Measurements from ENCODE around the gene ABCG1.

Gene ABCG1

DNA sequence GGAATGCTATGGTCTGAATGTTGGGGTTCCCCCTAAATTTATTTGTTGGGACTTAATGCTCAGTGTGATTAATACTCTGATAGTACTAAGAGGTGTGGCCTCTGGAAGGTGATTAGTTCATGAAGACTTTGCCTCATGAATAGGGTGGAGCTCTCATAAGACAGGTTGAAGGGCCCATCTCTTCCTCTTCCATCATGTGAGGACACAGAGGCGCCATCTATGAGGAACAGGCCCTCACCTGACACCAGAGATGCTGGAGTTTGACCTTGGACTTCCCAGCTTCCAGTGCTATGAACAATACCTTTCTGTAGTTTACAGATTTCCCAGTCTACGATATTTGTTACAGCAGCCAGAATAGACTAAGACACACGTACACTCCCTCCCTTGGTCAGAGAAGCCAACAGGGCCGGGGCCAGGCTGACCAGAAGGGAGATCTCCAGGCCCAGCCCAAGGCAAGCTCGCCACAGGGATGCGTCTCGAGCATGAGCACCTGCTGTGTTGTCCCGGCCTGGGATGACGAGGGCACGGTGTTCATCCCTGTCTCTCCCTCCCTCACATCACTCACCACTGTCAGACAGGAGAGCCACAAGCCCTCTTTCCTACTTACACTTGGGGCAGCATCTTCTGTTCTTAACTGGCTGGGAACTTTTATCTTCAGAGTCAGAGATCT is 4.7 kb upstream of the ABCG1 start:
- no peak for DNase-seq (ENCODE audit: low read depth in 2 of 2)

DNA sequence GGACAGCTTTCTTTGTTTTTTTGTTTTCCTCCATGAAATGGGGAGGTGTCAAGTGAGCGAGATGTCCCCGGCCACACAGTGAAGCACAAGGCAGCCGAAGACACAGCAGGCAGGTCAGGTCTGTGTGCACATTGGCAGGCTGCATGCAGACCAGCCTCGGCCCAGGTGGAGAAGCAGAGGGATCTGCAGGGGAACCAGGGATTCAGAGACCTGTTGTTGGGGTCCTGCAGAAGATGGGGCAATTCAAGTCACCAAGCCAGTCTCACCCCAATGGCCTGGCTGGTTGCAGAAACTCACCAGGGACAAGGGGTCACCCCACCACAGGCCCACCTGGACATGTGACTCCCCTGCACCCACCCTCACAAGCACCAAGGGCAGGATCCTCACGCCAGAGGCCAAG is 4.0 kb upstream of the ABCG1 start:
- DNase-seq (ENCODE audit: low read depth in 2 of 2) = no peak

GRCh38 chr21:42215942-42216725 is 2.8 kb upstream of the ABCG1 start:
- DNase-seq (ENCODE audit: low read depth in 2 of 2) = no peak

GRCh38 chr21:42216726-42217572 is 2.0 kb upstream of the ABCG1 start:
- no peak for DNase-seq (ENCODE audit: low read depth in 2 of 2)

- DNase-seq (ENCODE audit: low read depth in 2 of 2) = no peak
Measured at GRCh38 chr21:42219606-42220137, 732 bp downstream of the ABCG1 start.

GRCh38 chr21:42220138-42220701 is 1.3 kb downstream of the ABCG1 start:
- peak in 1 of 2 donors; percentile 38 for DNase-seq (ENCODE audit: low read depth in 2 of 2)

DNA sequence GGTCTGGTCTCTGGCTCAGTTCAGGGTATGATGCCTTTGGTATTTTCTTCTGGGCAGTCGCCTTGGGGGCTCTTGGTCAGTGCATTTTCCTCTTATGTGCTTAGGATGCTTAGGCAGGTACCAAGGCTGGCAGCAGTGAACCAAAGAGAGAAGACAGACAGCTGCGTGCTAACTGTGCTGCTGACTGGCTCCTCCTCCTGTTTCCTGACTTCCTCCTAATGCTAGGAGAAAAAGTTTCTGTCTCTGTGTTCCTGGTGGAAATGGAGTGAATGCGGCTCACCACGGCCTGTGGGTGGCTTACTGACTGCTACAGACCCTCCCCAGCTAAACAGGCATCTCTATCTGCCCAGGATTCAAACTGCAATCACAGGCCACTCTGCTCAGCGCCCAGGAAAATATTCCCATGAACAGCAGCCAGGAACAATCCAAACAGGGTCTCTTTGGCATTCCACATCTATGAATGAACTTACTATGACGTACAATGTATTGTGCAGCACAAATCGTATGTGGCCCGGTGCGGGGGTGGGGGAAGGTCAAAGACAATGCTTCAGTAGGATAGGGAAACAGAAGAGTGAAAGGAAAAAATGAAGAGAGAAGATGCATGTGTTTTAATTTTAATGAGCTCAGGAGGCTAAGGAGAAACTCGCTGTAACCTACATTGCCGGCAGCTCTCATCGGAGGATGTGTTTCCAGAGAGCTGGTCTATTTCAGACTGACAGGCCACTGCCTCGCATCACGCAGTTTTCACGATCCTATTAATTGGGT is 2.8 kb downstream of the ABCG1 start:
- no peak for DNase-seq (ENCODE audit: low read depth in 2 of 2)

GRCh38 chr21:42222386-42222785 is 3.4 kb downstream of the ABCG1 start:
- DNase-seq (ENCODE audit: low read depth in 2 of 2) = no peak

DNA sequence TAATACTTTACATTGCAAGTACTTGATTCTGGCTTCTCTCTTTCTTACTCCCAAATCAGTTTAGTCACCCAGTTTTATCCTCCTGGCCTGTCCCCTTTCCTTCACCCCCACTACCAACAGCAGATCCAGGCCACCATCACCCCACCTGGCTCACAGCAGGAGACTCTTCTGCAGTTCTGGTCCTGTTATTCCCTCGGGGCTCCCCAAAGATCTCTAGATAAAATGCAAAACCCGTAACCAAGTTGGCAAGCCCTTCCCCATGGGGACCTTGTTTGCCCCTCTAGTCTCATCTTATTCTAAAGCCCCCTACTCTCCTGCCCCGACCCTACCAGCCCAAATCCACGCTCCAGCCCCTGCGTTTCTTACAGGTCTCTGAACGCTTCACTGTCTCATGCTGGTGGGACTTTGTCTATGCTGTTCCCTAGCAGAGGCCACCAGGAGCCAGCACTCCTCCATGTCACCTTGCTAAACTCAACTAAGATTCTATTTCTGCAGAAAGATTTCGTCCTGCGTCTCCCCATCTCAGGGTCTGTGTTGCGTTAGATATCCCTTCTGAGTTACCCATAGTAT is 4.0 kb downstream of the ABCG1 start:
- DNase-seq (ENCODE audit: low read depth in 2 of 2) = no peak

DNA sequence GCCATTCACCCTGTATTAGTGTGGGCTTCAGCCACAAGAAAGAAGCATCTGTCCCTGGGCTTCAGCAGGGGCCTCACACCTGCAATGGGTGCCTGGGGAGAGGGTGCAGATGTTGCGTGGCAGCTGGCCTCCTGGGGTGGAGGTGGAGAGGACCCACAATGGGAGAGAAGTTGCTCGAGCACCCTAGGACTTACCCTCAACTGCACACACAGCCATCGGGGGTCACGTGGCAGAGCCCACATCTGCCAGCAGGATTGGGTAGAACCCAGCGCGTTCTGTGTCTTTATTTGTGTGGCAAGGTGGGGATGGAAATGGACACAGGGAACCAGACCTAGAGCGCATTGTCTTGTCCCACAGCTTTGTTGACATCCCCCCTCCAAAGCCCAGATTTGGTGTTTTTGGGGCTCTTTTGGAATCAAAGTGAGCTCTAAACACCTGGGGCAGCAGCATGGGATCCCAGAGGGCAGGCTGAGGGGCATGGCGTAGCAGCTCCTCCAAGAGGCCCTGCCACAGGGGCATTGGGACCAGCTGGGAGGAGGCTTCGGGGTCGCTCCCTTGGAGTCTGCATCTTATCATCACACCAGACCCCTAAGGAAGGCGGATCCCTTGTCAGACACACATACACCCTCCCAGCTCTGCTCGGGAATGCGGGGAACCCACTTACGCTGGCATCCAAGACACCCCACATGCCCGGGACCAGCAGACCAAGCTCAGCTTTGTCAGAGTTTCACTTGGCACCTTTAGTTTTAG is 5.1 kb downstream of the ABCG1 start:
- no peak for DNase-seq (ENCODE audit: low read depth in 2 of 2)

DNA sequence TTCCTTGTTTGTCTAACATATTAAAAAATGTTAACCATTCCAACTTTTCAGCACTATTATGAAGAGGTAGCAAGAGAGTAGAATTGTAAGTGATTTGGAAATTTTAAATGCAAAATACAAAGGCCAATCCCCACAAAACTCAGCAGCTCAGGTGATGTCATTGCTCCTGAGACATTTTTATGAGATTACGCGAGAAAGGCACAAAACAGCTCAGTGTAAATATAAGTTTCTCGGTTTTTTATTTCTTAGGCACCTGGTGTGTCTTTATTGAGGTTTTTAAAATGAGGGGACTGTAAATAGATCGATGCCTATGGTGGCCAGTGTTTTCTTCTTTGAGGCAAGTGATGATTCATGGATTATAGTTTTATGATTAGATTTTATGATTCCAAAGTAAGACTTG is 6.1 kb downstream of the ABCG1 start:
- no peak for DNase-seq (ENCODE audit: low read depth in 2 of 2)

DNA sequence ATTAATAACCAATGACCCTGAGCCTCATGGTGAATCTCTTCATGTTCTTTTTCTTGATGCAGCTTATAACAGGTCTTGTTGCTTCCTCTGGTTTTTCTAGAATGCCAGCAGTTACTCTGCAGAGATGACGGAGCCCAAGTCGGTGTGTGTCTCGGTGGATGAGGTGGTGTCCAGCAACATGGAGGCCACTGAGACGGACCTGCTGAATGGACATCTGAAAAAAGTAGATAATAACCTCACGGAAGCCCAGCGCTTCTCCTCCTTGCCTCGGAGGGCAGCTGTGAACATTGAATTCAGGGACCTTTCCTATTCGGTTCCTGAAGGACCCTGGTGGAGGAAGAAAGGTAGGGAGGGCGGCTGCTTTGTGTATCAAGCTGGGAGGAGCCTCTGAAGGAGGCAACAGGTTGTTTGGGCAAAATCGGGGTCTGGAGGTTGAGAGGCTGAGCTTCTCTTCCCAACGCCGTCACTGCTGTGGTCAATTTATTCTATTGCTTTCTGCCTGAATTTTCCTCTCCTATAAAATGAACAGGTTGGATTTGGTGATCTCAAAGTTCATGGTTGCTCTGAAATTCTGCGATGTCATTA is 6.7 kb downstream of the ABCG1 start:
- DNase-seq (ENCODE audit: low read depth in 2 of 2) = no peak

DNA sequence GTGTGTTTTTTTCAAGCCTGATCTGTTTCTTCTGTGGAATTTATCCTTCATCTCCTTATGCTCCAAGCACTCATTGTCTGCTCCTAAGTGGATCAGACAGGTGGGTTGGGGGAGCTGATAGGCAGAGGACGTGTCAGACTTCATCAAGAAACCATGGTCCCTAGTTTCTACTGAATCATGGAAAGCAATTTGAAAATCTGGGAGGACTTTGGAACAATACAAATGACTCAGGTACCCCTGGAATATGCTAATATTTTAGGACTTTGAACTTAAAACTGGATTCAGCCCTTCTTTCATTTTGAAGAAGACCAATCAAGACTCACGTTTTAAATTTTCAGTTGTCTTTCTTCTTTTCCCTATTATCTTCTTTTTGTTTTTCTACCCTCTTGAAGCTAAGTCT is 7.7 kb downstream of the ABCG1 start:
- no peak for DNase-seq (ENCODE audit: low read depth in 2 of 2)

GRCh38 chr21:42227909-42228708 is 9.2 kb downstream of the ABCG1 start:
- peak; percentile 83 to 88 for DNase-seq (ENCODE audit: low read depth in 2 of 2)

DNA sequence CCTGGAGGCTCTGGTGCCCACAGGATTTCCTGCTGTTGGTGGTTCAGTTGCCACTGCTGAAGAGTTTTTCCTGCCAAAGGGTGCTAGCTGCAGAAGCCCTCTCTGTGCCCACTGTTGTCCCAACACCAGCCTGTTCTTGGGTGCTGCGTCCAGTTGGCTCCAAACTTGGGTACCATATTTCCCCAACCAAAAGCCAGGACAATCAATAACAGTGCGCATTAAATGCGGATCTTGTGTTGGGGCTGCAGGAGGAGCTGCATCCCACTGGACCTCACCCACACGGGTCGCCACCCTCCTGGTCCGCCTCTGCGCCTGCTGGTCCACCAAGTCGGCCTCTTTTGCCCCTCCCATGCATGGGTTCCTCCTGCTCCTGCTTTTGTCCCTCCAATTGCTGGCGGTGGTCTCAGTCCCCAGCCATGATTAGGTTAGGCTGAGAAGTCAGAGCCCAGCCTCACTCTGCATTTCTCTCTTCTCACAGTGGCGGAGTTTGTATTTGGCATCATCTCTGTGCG is 9.8 kb downstream of the ABCG1 start:
- no peak for DNase-seq (ENCODE audit: low read depth in 2 of 2)

- no peak for DNase-seq (ENCODE audit: low read depth in 2 of 2)
Measured at GRCh38 chr21:42229676-42230075, 10.7 kb downstream of the ABCG1 start.

- DNase-seq (ENCODE audit: low read depth in 2 of 2) = no peak
Measured at GRCh38 chr21:42230178-42230577, 11.2 kb downstream of the ABCG1 start.

DNA sequence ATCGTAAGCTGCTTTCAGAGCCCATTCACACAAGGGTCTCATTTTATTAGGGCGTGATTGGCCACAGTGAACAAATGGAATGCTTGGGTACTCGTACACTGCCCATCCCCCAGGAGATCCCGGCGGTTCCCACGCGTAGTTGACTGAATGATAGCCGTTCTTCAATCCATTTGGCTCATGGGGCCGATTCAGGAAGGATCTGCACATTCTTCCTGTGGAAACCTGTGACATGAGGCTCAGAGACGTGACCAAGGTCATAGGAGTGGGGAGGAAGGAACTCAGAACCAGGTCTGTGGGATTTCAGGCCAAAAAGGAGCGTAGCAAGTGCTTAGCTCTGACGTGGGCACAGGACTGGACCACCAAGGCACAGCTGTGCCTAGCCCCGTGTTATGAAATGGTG is 11.7 kb downstream of the ABCG1 start:
- no peak for DNase-seq (ENCODE audit: low read depth in 2 of 2)

GRCh38 chr21:42231756-42232155 is 12.8 kb downstream of the ABCG1 start:
- no peak for DNase-seq (ENCODE audit: low read depth in 2 of 2)

All from activated CD4-positive, alpha-beta T cell treated with anti-CD3 and anti-CD28 coated beads for 24 hours (primary cell).